GM23338 (cell line): ENCODE results near the gene RPTOR.

ENCODE experiments used
- CREB1 ChIP-seq: fragments of 250-450 bp; sonication (Bioruptor Pico); IDR thresholded peaks from 2 replicates; pipeline ENCODE4 v1.5.0; 2020; ENCODE audit warnings: low read depth, mild to moderate bottlenecking, moderate library complexity
- CTCF ChIP-seq, 2 experiments: fragments of 200-600 bp in 1 of 2; sonication (generic) in 1 of 2; conservative IDR thresholded peaks; 2 replicates each; pipeline versions ENCODE4 v1.5.1 to v1.6.1; 2016 to 2017; ENCODE audit warnings: antibody characterized with exemption in 2 of 2, low read depth in 2 of 2, mild to moderate bottlenecking in 2 of 2, moderate library complexity in 1 of 2
- EZH2 ChIP-seq: fragments of 200-600 bp; sonication (generic); IDR thresholded peaks from one replicate; pipeline ENCODE4 v1.8.0; 2017; ENCODE audit warnings: antibody characterized with exemption, mild to moderate bottlenecking, low read depth; ENCODE audit not compliant: unreplicated experiment
- NANOG ChIP-seq: IDR thresholded peaks from 2 replicates; pipeline ENCODE4 v1.6.1; 2016; ENCODE audit warnings: antibody characterized with exemption, borderline replicate concordance
- POLR2AphosphoS5 ChIP-seq: IDR thresholded peaks from 2 replicates; pipeline ENCODE4 v1.6.1; 2016; ENCODE audit warnings: antibody characterized with exemption, low read depth

GRCh38 chr17:80673152-80673920 lies 128.7 kb downstream of the RPTOR start:
- TF ChIP-seq CTCF (conservative IDR thresholded peaks at IDR 0.05; ENCODE audit: low read depth in 2 of 2) (no peak), NANOG (no peak), POLR2AphosphoS5 (no peak), CREB1 (CRISPR knock-in tag) (no peak), EZH2 (no peak)
